DND-41 (cell line): ENCODE data around the gene TEAD1.

Source experiments
- ATAC-seq: fragments of 200-7000 bp; cut with Tn5 transposase; 3 replicates; pipeline ENCODE4 v1.9.1; 2021; ENCODE audit warnings: low read depth; ENCODE audit not compliant: insufficient read depth
- DNase-seq: peaks from one replicate; pipeline ENCODE4 v3.0.0-alpha.2; 2020
- H2AFZ ChIP-seq: 2 replicates; pipeline ENCODE4 v1.6.0; 2012; ENCODE audit warnings: low read depth, low read length
- H3K27ac ChIP-seq: 2 replicates; pipeline ENCODE4 v1.5.1; 2012; ENCODE audit warnings: low read length, inconsistent platforms
- H3K27me3 ChIP-seq: fragments of 200-600 bp; sonication (generic); 2 replicates; pipeline ENCODE4 v1.6.0; 2012; ENCODE audit warnings: low read length, mild to moderate bottlenecking, inconsistent platforms; ENCODE audit not compliant: insufficient read depth, poor library complexity
- H3K36me3 ChIP-seq: 2 replicates; pipeline ENCODE4 v1.5.1; 2012; ENCODE audit warnings: low read length, inconsistent platforms; ENCODE audit not compliant: insufficient read depth
- H3K4me1 ChIP-seq: 2 replicates; pipeline ENCODE4 v1.5.1; 2012; ENCODE audit warnings: mild to moderate bottlenecking, low read length; ENCODE audit not compliant: insufficient read depth
- H3K4me2 ChIP-seq: 2 replicates; pipeline ENCODE4 v1.6.0; 2012; ENCODE audit warnings: mild to moderate bottlenecking, moderate library complexity, low read length, inconsistent platforms; ENCODE audit not compliant: insufficient read depth
- H3K4me3 ChIP-seq, 2 experiments: fragments of 200-600 bp in 1 of 2; shearing (Covaris generic) in 1 of 2; 2 replicates each; pipeline ENCODE4 v1.5.1; 2012 to 2016; ENCODE audit warnings: inconsistent platforms in 2 of 2, low read length in 2 of 2, mild to moderate bottlenecking in 2 of 2, low read depth in 1 of 2, moderate library complexity in 1 of 2
- H3K79me2 ChIP-seq: 2 replicates; pipeline ENCODE4 v1.6.0; 2012; ENCODE audit warnings: low read length, inconsistent platforms; ENCODE audit not compliant: insufficient read depth
- H3K9ac ChIP-seq: 2 replicates; pipeline ENCODE4 v1.6.0; 2012; ENCODE audit warnings: low read depth, mild to moderate bottlenecking, inconsistent platforms, low read length, moderate library complexity
- H3K9me3 ChIP-seq: 2 replicates; pipeline ENCODE4 v1.5.1; 2012; ENCODE audit warnings: low read length, moderate library complexity, mild to moderate bottlenecking, inconsistent platforms; ENCODE audit not compliant: insufficient read depth, severe bottlenecking
- H4K20me1 ChIP-seq: 2 replicates; pipeline ENCODE4 v1.6.0; 2012; ENCODE audit warnings: low read length; ENCODE audit not compliant: insufficient read depth
- CTCF ChIP-seq: IDR thresholded peaks from 2 replicates; pipeline ENCODE4 v1.5.1; 2012; ENCODE audit warnings: borderline replicate concordance, low read length, moderate library complexity, mild to moderate bottlenecking; ENCODE audit not compliant: poor library complexity, severe bottlenecking; ENCODE audit errors: extremely low read depth
- EZH2 ChIP-seq: IDR thresholded peaks from 3 replicates; pipeline ENCODE4 v1.6.1; 2012; ENCODE audit warnings: borderline replicate concordance, low read depth, mild to moderate bottlenecking, moderate library complexity, low read length, inconsistent platforms; ENCODE audit not compliant: severe bottlenecking

The TEAD1 gene

DNA sequence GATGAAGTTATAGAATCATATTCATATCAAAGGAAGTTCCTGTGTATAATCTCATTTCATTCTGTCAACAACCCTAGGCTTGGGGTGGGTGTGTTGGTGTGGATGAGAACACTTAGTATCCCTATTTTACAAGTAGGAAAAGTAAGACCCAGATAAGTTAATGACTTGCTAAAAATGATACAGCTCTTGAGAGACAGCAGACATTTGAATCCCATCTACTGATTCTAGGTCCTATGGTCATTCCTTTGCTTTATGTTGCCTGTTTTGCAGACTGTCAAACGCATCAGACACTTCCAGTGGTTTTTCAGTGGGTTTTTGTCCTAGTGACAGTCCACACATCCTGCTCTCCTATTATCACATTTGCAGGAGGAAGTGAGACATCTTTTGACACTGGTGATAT is 153.1 kb downstream of the TEAD1 start:
- H3K9ac ChIP-seq, result peak overlapping the region; percentile 44; the same call in 1 of the 2 replicates
- no peaks in the 10 kb centered on the region for H3K9me3 ChIP-seq
- peaks cover 13% of the 10 kb centered on the region for H3K27me3 ChIP-seq
- peaks cover 20% of the 10 kb centered on the region for H3K4me1 ChIP-seq
- H3K27ac ChIP-seq, result peak overlapping the region; percentile 72
- H3K79me2 ChIP-seq, result no peaks in the 10 kb centered on the region
- no peaks in the 10 kb centered on the region for H3K36me3 ChIP-seq
- peak overlapping the region; percentile 52; the same call in 1 of the 2 replicates for H3K4me2 ChIP-seq
- DNase-seq (no peak), ATAC-seq (no peak)
- no peaks in the 10 kb centered on the region for H4K20me1 ChIP-seq
- peak overlapping the region; percentile 54 for H2AFZ ChIP-seq
- TF ChIP-seq CTCF (no peak), EZH2 (no peak)
- 0 out of 4 replicates have a peak overlapping the region, but pooled peaks of 1 of the 2 experiments have one; percentile 47 for H3K4me3 ChIP-seq

DNA sequence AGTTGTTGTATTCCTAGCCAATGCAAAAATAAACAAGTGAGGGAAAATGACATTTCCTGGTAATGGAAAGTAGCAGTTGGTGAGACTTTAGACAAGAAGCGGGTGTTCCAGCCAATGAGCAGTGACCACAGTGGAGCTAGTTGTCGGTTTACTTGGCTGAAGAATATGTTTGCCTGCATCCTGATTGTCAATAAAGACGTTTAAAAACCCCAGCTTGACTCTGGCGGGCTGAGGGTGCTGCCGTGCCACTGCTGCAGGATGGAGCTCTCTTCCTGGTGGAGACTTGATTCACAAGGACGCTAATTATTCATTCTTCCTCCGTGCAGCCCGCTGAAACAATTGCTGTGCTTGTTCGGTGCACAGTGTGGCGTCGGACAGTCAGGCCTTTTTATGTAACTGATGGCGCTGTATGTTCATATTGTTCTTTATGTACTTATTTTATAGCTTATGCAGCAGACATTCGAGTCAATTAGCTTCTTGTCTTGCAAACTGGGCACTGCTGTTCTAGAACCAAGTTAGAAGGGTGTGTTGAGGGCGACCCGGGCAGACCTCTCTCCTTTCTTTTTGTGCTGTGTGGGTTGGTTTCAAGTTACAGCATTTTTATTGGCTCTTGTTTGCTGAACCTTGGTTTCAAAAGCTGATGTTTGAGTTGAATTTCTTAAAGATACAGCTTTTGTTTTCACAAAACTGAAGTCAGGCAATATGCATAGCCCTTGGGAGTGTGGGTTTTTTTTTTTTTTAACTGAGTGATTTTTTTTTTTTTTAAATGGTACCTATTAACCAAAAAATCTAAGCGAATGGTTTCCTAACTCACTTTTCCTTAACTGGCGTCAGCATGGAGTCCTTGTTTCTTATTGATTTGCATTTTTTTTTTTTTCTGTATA is 153.9 kb downstream of the TEAD1 start:
- H3K9me3 ChIP-seq, result no peaks in the 10 kb centered on the region
- peak; percentile 46 for DNase-seq
- H3K79me2 ChIP-seq, result no peaks in the 10 kb centered on the region
- peak overlapping the region; percentile 54 for H2AFZ ChIP-seq
- no peaks in the 10 kb centered on the region for H4K20me1 ChIP-seq
- H3K9ac ChIP-seq, result peak overlapping the region; percentile 44
- ATAC-seq, result peak; percentile 91
- peak overlapping the region; percentile 52 for H3K4me2 ChIP-seq
- no peaks in the 10 kb centered on the region for H3K36me3 ChIP-seq
- H3K4me1 ChIP-seq, result peaks cover 20% of the 10 kb centered on the region
- TF ChIP-seq CTCF, result no peak
- TF ChIP-seq EZH2, result no peak
- peak overlapping the region; percentile 72 for H3K27ac ChIP-seq
- H3K27me3 ChIP-seq, result peaks cover 13% of the 10 kb centered on the region
- H3K4me3 ChIP-seq, result peak overlapping the region in 1 of 2 experiments; percentile 47; a peak in 2 of 4 replicates

GRCh38 chr11:12829131-12829530 is 154.9 kb downstream of the TEAD1 start:
- H3K36me3 ChIP-seq, result no peaks in the 10 kb centered on the region
- H3K4me2 ChIP-seq, result peak overlapping the region; percentile 52
- no peak overlapping the region; a peak in 1 of 4 replicates for H3K4me3 ChIP-seq
- ATAC-seq, result no peak
- H4K20me1 ChIP-seq, result no peaks in the 10 kb centered on the region
- peaks cover 13% of the 10 kb centered on the region for H3K27me3 ChIP-seq
- no peaks in the 10 kb centered on the region for H3K9me3 ChIP-seq
- TF ChIP-seq EZH2 (no peak), CTCF (no peak)
- DNase-seq, result no peak
- peak overlapping the region; percentile 44 for H3K27ac ChIP-seq
- no peak overlapping the region for H2AFZ ChIP-seq
- H3K79me2 ChIP-seq, result no peaks in the 10 kb centered on the region
- H3K4me1 ChIP-seq, result peaks cover 20% of the 10 kb centered on the region
- peak overlapping the region; percentile 6; the same call in 1 of the 2 replicates for H3K9ac ChIP-seq
